Hematopoietic multipotent progenitor cell treated with erythropoietin and hydrocortisone succinate and interleukin-3 and kit ligand, for 15 days (in vitro differentiated cells): ENCODE measurements around the gene TRABD2A.
"Not testable (repeated sequence)": the region's sequence is repeated elsewhere in the genome, so short reads cannot be mapped to it uniquely, and the experiment has no call there.

Experiments used
- DNase-seq: peaks from one replicate; pipeline ENCODE4 v3.0.0-alpha.2; 2015; ENCODE audit warnings: low spot score

TRABD2A gene

DNA sequence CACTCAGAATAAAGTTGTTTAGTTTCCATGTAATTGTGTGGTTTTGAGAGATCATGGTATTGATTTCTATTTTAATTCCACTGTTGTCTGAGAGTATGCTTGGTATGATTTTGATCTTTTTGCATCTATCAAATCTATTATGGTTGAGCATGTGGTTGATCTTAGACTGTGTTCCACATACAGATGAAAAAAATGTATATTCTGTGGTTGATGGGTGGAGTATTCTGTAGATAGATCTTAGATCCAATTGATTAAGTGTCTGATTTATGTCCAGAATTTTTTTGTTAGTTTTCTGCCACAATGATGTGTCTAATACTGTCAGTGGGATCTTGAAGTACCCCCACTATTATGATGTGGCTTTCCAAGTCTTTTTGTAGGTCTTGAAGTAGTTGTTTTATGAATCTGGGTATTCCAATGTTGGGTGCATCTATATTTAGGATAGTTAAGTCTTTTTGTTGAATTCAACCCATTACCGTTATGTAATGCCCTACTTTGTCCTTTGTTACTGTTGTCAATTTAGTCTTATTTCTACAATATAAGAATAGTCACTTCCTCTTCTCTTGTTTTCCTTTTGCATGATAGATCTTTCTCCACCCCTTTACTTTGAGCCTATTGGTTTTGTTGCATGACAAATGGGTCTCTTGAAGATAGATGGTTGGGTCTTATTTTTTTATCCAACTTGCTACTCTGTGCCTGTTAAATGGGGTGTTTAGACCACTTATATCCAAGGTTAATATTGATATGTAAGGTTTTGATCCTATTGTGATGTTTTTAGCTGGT, 101.8 kb downstream of the TRABD2A start:
- DNase-seq, result no peak

- no peak for DNase-seq
Observed at GRCh38 chr2:84776011-84776410, 104.9 kb downstream of the TRABD2A start.

DNA sequence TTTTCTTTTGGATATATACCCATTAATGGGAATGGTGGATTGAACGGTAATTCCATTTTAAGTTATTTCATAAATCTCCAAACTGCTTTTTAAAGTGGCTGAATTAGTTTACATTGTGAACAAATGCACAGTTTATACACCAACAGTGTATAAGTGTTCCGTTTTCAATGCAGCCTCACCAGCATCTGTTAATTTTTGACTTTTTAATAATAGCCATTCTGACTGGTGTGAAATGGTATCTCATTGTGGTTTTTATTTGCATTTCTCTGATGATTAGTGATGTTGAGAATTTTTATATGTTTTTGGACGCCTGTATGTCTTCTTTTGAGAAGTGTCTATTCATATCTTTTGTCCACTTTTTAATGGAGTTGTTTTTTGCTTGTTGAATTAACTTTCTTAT, 107.3 kb downstream of the TRABD2A start:
- not testable (repeated sequence) for DNase-seq
